GM19043 (cell line): ENCODE results near the gene UBE3D.
"Not testable (repeated sequence)": the region's sequence is repeated elsewhere in the genome, so short reads cannot be mapped to it uniquely, and the experiment has no call there.

Experiments used
- ATAC-seq: cut with Tn5 transposase; IDR thresholded peaks from one replicate; pipeline ENCODE4 v1.9.1; 2021; ENCODE audit warnings: low read depth; ENCODE audit not compliant: unreplicated experiment

UBE3D gene

GRCh38 chr6:82979657-82980056 lies 86.0 kb downstream of the UBE3D start:
- ATAC-seq = no peak

- ATAC-seq = no peak
Observed at GRCh38 chr6:82978362-82978945, 87.2 kb downstream of the UBE3D start.

- ATAC-seq = no peak
Observed at GRCh38 chr6:82976179-82976578, 89.5 kb downstream of the UBE3D start.

- ATAC-seq = no peak
Observed at GRCh38 chr6:82971877-82972460, 93.7 kb downstream of the UBE3D start.

GRCh38 chr6:82970839-82971238 lies 94.8 kb downstream of the UBE3D start:
- ATAC-seq = no peak

GRCh38 chr6:82968708-82969107 lies 96.9 kb downstream of the UBE3D start:
- no peak for ATAC-seq

- no peak for ATAC-seq
Observed at GRCh38 chr6:82963191-82963925, 102.3 kb downstream of the UBE3D start.

GRCh38 chr6:82959385-82959941 lies 106.2 kb downstream of the UBE3D start:
- ATAC-seq = no peak

GRCh38 chr6:82958551-82958950 lies 107.1 kb downstream of the UBE3D start:
- ATAC-seq = no peak

GRCh38 chr6:82957868-82958245 lies 107.8 kb downstream of the UBE3D start:
- ATAC-seq = no peak

GRCh38 chr6:82957171-82957867 lies 108.3 kb downstream of the UBE3D start:
- no peak for ATAC-seq

- no peak for ATAC-seq
Observed at GRCh38 chr6:82955841-82956240, 109.8 kb downstream of the UBE3D start.

GRCh38 chr6:82954937-82955577 lies 110.6 kb downstream of the UBE3D start:
- peak; percentile 75 for ATAC-seq

- no peak for ATAC-seq
Observed at GRCh38 chr6:82954356-82954755, 111.3 kb downstream of the UBE3D start.

- ATAC-seq = no peak
Observed at GRCh38 chr6:82953871-82954270, 111.8 kb downstream of the UBE3D start.

GRCh38 chr6:82951935-82952334 lies 113.7 kb downstream of the UBE3D start:
- ATAC-seq = no peak

- ATAC-seq = no peak
Observed at GRCh38 chr6:82951389-82951788, 114.3 kb downstream of the UBE3D start.

- ATAC-seq = not testable (repeated sequence)
Observed at GRCh38 chr6:82930915-82931314, 134.7 kb downstream of the UBE3D start.

GRCh38 chr6:82924799-82925535 lies 140.7 kb downstream of the UBE3D start:
- ATAC-seq = no peak

GRCh38 chr6:82921258-82921657 lies 144.4 kb downstream of the UBE3D start:
- no peak for ATAC-seq
